NCI-H524 treated with DMSO at 0.1 percent for 48 hours (cell line): Measurements from ENCODE around the gene EYS.
A peak's percentile ranks its signal among the peaks of the same experiment; 100 is the strongest.
"Not testable (repeated sequence)": the region's sequence is repeated elsewhere in the genome, so short reads cannot be mapped to it uniquely, and the experiment has no call there.

Source experiments
- DNase-seq: peaks from one replicate; lab custom pipeline; 2025; lab: John Stamatoyannopoulos, UW

Gene EYS

GRCh38 chr6:64041373-64041772 is 1665.7 kb downstream of the EYS start:
- no peak for DNase-seq

GRCh38 chr6:64040113-64040512 is 1666.9 kb downstream of the EYS start:
- no peak for DNase-seq

DNA sequence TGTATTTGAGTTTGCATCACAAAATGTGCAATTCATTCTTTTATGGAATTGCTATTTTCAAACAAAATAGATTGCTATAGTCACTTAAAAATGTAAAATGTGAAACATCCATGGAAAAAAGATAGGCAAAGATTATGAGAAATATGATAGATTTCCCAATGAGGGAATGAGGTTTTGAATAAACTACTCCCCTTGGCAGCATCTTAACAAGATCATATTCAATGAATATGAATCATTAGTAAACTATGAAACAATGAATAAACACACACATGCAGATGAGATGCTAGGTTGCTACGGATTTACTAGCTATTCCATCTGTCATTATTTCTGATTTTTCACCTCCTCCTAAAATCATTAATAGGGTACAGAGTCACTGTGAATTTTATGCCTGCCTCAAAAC is 1669.6 kb downstream of the EYS start:
- no peak for DNase-seq

GRCh38 chr6:64034910-64035655 is 1671.9 kb downstream of the EYS start:
- DNase-seq, result no peak

- DNase-seq, result no peak
Observed at GRCh38 chr6:64034291-64034690, 1672.7 kb downstream of the EYS start.

GRCh38 chr6:64030950-64031618 is 1675.9 kb downstream of the EYS start:
- not testable (repeated sequence) for DNase-seq

- no peak for DNase-seq
Observed at GRCh38 chr6:64023693-64024092, 1683.3 kb downstream of the EYS start.

DNA sequence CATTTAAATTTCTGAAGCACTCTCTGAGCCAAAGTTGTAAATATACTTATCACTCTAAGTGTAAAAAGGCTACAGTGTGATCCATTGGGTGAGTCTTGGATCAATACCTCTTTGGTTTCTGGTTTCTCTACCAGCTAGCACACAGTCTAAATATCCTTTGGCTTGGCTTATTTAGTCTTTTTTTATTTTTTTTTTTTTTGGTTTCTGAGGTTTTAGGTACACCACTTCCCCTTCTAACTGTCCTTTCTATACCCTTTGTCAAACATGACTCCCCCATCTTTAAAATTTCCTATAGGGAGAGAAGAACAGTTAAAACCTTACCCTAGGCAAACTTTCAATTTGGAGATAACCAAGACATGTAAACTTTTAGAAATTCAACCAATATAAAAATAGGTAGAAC is 1692.4 kb downstream of the EYS start:
- no peak for DNase-seq

GRCh38 chr6:64013011-64013410 is 1694.0 kb downstream of the EYS start:
- no peak for DNase-seq

DNA sequence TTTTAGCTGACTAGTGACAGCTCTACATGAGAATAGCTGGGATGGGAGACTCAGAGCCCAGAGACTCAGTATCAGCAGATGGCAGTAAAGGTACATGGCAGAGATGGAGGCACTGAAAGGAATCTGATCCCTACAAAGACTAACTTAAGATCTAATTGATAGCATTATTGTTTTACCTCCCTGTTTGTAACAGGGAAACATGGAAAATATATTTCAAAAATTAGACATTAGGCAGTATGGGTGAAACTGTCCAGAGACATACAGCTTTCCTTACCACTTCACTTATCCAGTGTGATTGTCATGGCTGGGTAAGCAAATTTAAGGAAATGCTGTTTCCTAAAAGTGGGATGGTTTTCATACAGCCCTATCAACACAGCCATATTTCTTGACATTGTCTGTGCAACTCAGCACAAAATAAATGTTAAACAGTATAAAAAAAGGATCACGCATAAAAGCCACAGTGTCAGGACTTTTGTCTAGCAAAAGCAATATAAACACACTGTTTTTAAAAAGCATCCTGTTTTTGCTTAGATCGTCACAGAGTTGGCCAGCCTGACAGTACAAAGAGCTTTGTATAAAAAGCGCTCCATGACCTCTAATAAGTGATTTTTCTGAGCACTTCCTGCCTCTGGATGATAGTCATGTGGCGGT is 1694.5 kb downstream of the EYS start:
- peak; percentile 4 for DNase-seq

- no peak for DNase-seq
Observed at GRCh38 chr6:64010666-64011065, 1696.4 kb downstream of the EYS start.

DNA sequence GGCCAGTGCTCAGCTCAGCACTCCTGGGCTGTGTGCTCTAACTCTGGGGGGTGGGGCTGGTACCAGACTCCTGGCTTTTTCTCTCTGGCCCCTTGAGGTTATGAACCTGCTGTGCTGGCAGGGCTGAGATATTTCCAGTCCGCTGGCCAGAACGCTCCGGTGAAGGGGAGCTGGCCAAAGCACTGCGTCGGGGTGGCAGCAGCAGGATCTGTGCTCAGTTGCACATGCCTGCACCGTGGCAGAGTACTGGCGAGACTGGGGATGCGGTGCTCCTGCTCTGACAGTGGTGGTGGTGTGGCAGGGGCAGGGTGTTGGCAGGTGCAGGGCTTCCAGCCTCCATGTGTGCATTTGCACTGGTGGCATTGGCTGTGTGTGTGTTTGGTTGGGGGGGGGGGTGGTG is 1697.0 kb downstream of the EYS start:
- no peak for DNase-seq

- DNase-seq, result no peak
Observed at GRCh38 chr6:64006246-64006645, 1700.8 kb downstream of the EYS start.

- DNase-seq, result peak; percentile 95
Observed at GRCh38 chr6:64000818-64001491, 1706.1 kb downstream of the EYS start.

GRCh38 chr6:63999613-64000012 is 1707.4 kb downstream of the EYS start:
- DNase-seq, result no peak

DNA sequence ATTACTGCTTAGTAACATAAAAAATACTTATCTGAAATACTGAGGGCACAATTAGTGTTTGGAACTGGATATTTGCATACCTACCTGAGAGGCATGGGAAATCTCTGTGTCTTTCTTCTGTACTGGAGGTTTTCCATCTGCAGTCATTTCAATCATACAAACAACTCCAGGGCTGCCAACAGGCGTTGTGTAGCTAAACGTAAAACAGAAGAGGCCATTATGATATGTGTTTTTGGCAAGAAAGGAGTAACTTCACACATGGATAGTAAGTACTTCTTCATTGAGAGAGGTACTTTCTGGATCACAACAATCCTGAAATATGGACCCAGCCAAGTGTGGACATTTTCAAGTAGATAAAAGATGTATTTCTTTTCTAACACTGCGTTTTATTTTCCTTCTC is 1708.0 kb downstream of the EYS start:
- DNase-seq, result no peak

DNA sequence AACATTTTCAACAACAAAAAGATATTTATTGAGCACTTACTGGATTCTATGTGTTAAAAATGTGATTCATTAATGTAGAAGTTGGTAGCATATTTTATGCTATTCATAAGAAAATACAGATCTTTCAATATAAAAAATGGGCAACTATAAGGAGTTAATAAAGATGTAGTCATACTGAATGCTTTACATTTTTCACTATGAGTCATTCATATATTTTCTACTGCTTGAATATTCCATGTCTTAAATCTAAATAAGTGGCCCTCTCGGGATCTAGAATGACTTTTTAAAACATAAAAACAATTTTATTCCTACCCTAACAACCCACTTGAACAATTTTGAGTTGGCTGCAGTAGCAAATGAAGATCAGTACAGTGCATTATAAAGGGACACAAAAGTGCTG is 1709.3 kb downstream of the EYS start:
- no peak for DNase-seq

DNA sequence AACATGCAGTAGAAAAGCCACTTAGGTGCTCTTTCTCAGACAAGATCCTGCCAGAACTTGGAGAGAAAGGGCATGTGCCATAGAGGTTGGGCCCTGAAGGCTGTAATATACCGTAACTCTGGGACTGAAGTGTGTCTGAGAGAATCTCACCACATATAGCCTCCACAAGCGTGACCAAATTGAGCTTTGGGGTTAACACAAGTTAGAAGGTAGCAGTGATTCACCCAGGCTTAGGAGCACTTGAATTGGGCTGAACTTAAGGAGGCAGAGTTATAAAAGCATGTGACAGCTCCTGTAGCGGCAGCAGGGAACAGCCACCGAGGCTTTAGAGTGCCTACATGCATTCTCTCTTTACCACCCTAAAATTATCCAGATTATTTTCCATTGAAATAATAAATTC is 1709.8 kb downstream of the EYS start:
- no peak for DNase-seq

GRCh38 chr6:63985223-63985622 is 1721.8 kb downstream of the EYS start:
- no peak for DNase-seq

GRCh38 chr6:63975699-63976098 is 1731.3 kb downstream of the EYS start:
- DNase-seq, result no peak

DNA sequence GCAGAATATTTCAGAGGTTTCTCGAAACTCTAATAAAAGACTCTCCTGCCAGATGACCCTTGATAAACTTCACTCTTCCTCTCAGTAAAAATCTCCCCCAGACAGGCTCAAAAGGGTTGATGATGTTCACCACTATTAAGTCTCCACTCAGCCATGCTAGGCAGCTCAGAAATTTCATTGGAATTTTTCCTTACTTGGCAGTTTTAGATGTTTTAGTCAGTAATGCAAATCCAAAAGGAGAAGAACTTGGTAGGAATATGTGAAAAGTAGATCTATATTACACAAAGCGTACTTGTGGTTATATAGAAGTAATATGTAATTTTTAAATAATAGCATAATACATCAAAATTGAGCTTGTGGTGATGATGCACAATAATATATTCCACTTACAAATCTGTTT is 1738.4 kb downstream of the EYS start:
- DNase-seq, result no peak

DNA sequence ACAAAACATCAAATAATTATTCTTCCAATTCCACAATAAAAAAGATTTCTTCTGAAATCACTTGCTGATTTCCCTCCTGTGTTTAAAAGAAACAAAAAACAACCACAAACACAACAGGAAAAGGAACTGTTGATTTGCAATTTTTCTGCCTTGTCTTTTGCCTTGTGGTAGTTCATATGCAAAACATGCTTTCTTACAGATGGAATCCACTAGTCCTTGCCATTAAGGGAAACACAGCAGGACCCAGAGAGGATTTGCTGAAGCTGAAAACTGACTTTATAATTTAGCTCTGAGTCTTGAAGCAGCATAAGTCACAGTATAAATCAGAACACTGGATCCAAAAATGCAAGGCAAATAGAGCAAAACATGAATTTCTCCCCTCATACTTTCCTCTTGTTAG is 1742.7 kb downstream of the EYS start:
- DNase-seq, result no peak
